Prostate gland (tissue), 2 donors: ENCODE data around the gene ARAP2. TPM values are rescaled to one million over a fixed set of nuclear protein-coding genes. Genes with fewer than 3 reads are reported as not detected.

Experiments used
- DNase-seq: peaks from one replicate; pipeline ENCODE4 v3.0.0-alpha.2; 2019; ENCODE audit warnings: low spot score
- H3K27ac ChIP-seq, 2 donors: fragments of 200-600 bp; sonication (generic); 2 replicates each; pipeline ENCODE4 v1.5.1; 2017 to 2019
- H3K27me3 ChIP-seq: fragments of 200-600 bp; sonication (generic); replicated peaks from 2 replicates; pipeline ENCODE4 v1.5.1; 2019; ENCODE audit not compliant: insufficient read depth
- H3K36me3 ChIP-seq, 2 donors: fragments of 200-600 bp; sonication (generic); 1 replicate in 1 of 2; 2 replicates in 1 of 2; pipeline versions ENCODE4 v1.5.1 to v1.8.1; 2017 to 2019
- H3K4me1 ChIP-seq: fragments of 200-600 bp; sonication (generic); replicated peaks from 2 replicates; pipeline ENCODE4 v1.5.1; 2019
- H3K4me3 ChIP-seq, 2 donors: fragments of 200-600 bp; sonication (generic); 2 replicates each; pipeline ENCODE4 v1.5.1; 2017 to 2019
- H3K9me3 ChIP-seq: fragments of 200-600 bp; sonication (generic); 2 replicates; pipeline ENCODE4 v1.5.1; 2017
- POLR2A ChIP-seq: fragments of 450-650 bp; IDR thresholded peaks from one replicate; pipeline ENCODE4 v1.6.1; 2016; ENCODE audit warnings: antibody characterized with exemption, mild to moderate bottlenecking
- POLR2AphosphoS5 ChIP-seq: sonication (generic); formaldehyde crosslinking; IDR thresholded peaks from one replicate; pipeline ENCODE4 v1.6.1; 2017; ENCODE audit warnings: antibody characterized with exemption
- WGBS: methylation state at CpG from one replicate; pipeline ENCODE4 v1.1.5; 2018; 5-methylcytosine and 5-hydroxymethylcytosine counted together
- intact Hi-C: fragments of 100-400 bp; cut with DNase I; formaldehyde crosslinking; loops from one replicate; pipeline ENCODE4 v1.14.2; 2022
- total RNA-seq, 2 donors: library from RNA; depleted of rRNA; stranded (reverse); fragments of >200 nt; gene quantifications; one replicate each; pipeline ENCODE4 v1.1.0, GENCODE V29; 2016
- TF ChIP-seq, protein P1 (sequence below), 4 experiments: fragments of 200-600 bp in 2 of 4; fragments of 450-650 bp in 2 of 4; sonication (generic) in 2 of 4; IDR thresholded peaks; 1 replicate in 3 of 4; 2 replicates in 1 of 4; pipeline ENCODE4 v1.5.1; 2016 to 2019; ENCODE audit warnings: antibody characterized with exemption in 4 of 4, mild to moderate bottlenecking in 2 of 4, moderate library complexity in 2 of 4

The ARAP2 gene
- total RNA-seq, 2 donors from 2014 or later = 10.3 to 97.8 TPM

GRCh38 chr4:36286481-36286871 is 42.2 kb upstream of the ARAP2 start:
- DNase-seq = no peak
- intact Hi-C loops = no loop called here
- no peaks in the 10 kb centered on the region for H3K27me3 ChIP-seq
- no peak overlapping the region for H3K4me3 ChIP-seq
- H3K9me3 ChIP-seq = no peaks in the 10 kb centered on the region
- TF ChIP-seq POLR2AphosphoS5 (no peak), POLR2A (no peak)
- TF ChIP-seq, protein P1, sequence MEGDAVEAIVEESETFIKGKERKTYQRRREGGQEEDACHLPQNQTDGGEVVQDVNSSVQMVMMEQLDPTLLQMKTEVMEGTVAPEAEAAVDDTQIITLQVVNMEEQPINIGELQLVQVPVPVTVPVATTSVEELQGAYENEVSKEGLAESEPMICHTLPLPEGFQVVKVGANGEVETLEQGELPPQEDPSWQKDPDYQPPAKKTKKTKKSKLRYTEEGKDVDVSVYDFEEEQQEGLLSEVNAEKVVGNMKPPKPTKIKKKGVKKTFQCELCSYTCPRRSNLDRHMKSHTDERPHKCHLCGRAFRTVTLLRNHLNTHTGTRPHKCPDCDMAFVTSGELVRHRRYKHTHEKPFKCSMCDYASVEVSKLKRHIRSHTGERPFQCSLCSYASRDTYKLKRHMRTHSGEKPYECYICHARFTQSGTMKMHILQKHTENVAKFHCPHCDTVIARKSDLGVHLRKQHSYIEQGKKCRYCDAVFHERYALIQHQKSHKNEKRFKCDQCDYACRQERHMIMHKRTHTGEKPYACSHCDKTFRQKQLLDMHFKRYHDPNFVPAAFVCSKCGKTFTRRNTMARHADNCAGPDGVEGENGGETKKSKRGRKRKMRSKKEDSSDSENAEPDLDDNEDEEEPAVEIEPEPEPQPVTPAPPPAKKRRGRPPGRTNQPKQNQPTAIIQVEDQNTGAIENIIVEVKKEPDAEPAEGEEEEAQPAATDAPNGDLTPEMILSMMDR (IDR thresholded peaks at IDR 0.05) = no peak
- 90% methylated on average over 4 of the region's 4 CpGs for WGBS
- H3K36me3 ChIP-seq = no peaks in the 10 kb centered on the region
- no peaks in the 10 kb centered on the region for H3K4me1 ChIP-seq
- no peak overlapping the region for H3K27ac ChIP-seq

GRCh38 chr4:36285784-36286480 is 41.6 kb upstream of the ARAP2 start:
- no peak overlapping the region for H3K4me3 ChIP-seq
- no peak for DNase-seq
- no peak overlapping the region for H3K27ac ChIP-seq
- TF ChIP-seq POLR2A (no peak), POLR2AphosphoS5 (no peak)
- TF ChIP-seq, protein P1 (IDR thresholded peaks at IDR 0.05) = no peak
- no peaks in the 10 kb centered on the region for H3K4me1 ChIP-seq
- no peaks in the 10 kb centered on the region for H3K27me3 ChIP-seq
- intact Hi-C loops = no loop called here
- H3K36me3 ChIP-seq = no peaks in the 10 kb centered on the region
- H3K9me3 ChIP-seq = no peaks in the 10 kb centered on the region
- WGBS = 87% methylated on average over 6 of the region's 6 CpGs

- intact Hi-C loops = no loop called here
- Histone ChIP-seq H3K27ac (no peak overlapping the region), H3K4me1 (no peaks in the 10 kb centered on the region), H3K9me3 (no peaks in the 10 kb centered on the region), H3K27me3 (no peaks in the 10 kb centered on the region), H3K4me3 (no peak overlapping the region), H3K36me3 (no peaks in the 10 kb centered on the region)
- 90% methylated on average over 2 of the region's 2 CpGs for WGBS
- TF ChIP-seq, protein P1 (IDR thresholded peaks at IDR 0.05) = no peak
- TF ChIP-seq POLR2AphosphoS5 (no peak), POLR2A (no peak)
- DNase-seq = no peak
Observed at GRCh38 chr4:36283912-36284465, 39.7 kb upstream of the ARAP2 start.

DNA sequence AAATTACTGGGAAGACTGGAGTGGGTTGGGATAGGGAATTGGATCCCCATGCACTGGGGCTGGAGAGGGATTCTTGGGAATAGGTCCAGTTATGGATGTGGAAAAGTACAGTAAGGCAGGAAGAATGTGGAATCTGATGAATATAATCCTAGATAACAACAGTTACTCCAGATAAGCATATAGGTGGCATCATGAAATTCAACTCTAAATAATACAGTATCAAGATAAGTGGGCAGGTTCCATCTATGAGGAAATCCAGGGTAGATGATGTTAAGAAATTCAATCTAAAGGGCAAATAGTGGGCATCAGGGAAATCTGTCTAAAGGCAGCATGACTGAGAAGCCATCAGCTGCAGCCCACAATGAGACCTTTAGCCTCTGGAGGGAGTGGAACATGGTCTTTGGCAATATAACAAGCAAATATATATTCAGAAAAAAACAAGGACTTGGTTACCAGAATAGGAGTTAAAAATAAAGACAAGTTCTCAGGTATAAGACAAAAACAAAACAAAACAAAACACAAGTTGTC is 38.3 kb upstream of the ARAP2 start:
- intact Hi-C loops = no loop called here
- Histone ChIP-seq H3K4me1 (no peaks in the 10 kb centered on the region), H3K9me3 (no peaks in the 10 kb centered on the region), H3K36me3 (no peaks in the 10 kb centered on the region), H3K27ac (no peak overlapping the region), H3K27me3 (no peaks in the 10 kb centered on the region), H3K4me3 (no peak overlapping the region)
- TF ChIP-seq POLR2AphosphoS5 (no peak), POLR2A (no peak)
- TF ChIP-seq, protein P1 (IDR thresholded peaks at IDR 0.05) = no peak
- no peak for DNase-seq
